Fibroblast of mammary gland (primary cell): ENCODE measurements around the gene MAP7.
"Not testable (repeated sequence)": the region's sequence is repeated elsewhere in the genome, so short reads cannot be mapped to it uniquely, and the experiment has no call there.

Experiments
- DNase-seq: peaks from one replicate; pipeline ENCODE4 v3.0.0-alpha.2; 2010; ENCODE audit warnings: low read depth
- H3K4me3 ChIP-seq: 2 replicates; pipeline ENCODE4 v1.5.1; 2011; ENCODE audit warnings: low read depth, mild to moderate bottlenecking, low read length, moderate library complexity; ENCODE audit not compliant: control insufficient read depth
- CTCF ChIP-seq: conservative IDR thresholded peaks from 2 replicates; pipeline ENCODE4 v1.5.1; 2011; ENCODE audit warnings: low read depth, low read length, inconsistent platforms; ENCODE audit not compliant: control insufficient read depth, insufficient read depth

The MAP7 gene

DNA sequence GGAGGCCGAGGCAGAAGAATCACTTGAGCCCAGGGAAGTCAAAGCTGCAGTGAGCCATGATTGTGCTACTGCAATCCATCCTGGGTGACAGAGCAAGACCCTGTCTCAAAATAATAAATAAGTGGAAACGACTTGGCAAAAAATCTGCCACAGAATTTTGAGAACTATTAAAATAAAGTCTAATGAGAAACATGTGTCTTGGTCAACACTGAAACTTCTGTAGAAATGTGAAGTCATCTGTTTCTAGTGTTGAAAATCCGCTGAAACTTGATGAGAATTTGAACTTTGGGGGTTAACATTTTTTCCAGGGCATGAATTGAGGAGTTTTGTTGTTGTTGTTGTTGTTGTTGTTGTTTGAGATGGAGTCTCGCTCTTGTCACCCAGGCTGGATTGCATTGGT lies 231.5 kb downstream of the MAP7 start:
- DNase-seq, result peak; percentile 20
- TF ChIP-seq CTCF, result no peak
- H3K4me3 ChIP-seq, result no peak overlapping the region

DNA sequence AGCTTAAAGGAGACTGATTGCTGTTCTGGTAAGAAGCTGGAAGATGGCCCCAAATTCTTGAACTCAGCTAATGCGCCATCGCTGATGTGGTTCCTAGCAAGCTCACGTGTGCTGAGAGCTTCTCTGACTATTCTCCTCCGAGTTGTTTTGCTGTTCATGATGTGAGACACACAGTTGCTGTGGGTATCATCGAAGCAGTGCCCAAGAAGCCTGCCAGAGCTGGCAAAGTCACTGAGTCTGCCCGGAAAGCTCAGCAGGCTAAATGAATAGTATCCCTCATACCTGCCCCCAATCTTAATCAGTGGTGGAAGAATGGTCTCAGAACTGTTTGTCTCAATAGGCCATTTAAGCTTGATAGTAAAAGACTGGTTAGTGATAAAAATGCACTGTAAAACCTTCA lies 232.3 kb downstream of the MAP7 start:
- no peak for DNase-seq
- no peak for TF ChIP-seq CTCF

GRCh38 chr6:136317021-136317694 lies 233.1 kb downstream of the MAP7 start:
- peak; percentile 95 for TF ChIP-seq CTCF
- peak; percentile 75 for DNase-seq
- H3K4me3 ChIP-seq, result no peak overlapping the region

More for the DNA sequence above, 232.3 kb downstream of the MAP7 start:
- H3K4me3 ChIP-seq, result no peak overlapping the region

GRCh38 chr6:136315594-136315993 lies 234.6 kb downstream of the MAP7 start:
- H3K4me3 ChIP-seq, result no peak overlapping the region
- TF ChIP-seq CTCF, result no peak
- DNase-seq, result no peak

DNA sequence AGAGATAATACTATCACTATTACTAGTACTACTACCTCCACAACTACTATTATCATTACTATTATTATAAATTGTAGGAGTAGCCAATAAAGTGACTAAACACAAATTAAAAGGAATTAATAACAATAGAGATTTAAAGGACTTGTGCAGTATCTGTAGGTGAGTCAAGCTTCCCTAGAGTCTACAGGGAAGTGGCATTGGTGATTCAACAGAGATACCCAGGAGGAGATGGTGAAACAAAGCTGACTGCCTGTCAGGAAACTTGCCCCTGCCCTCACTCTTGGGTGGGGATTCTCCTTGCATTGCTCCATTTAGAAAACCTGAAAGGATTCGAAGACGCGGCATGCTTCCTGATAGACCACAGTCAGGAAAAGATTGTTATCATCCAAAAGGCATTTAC lies 237.2 kb downstream of the MAP7 start:
- TF ChIP-seq CTCF, result no peak
- no peak for DNase-seq
- no peak overlapping the region for H3K4me3 ChIP-seq

- no peak for TF ChIP-seq CTCF
- DNase-seq, result no peak
- no peak overlapping the region for H3K4me3 ChIP-seq
Measured at GRCh38 chr6:136309729-136310311, 240.4 kb downstream of the MAP7 start.

DNA sequence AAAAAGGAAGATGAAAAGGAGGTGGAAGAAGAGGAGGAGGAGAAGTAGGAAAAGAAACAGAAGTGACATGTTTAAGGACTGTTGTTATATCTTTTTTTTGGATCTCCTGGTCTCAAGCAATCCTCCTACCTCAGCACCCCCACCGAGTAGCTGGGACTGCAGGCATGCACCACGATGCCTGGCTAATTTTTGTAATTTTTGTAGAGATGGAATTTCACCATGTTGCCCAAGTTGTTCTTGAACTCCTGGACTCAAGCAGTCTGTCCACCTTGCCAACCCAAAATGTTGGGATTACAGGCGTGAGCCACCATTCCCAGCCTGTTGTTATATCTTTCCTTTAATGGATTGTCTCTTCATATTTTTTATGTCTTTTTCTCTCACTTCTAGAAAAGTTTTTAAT lies 241.1 kb downstream of the MAP7 start:
- no peak for DNase-seq
- no peak for TF ChIP-seq CTCF
- H3K4me3 ChIP-seq, result no peak overlapping the region

GRCh38 chr6:136308469-136308868 lies 241.8 kb downstream of the MAP7 start:
- H3K4me3 ChIP-seq, DNase-seq: not testable (repeated sequence)
